Measurements from ENCODE around the gene DENND5A. TPM values are rescaled to one million over a fixed set of nuclear protein-coding genes. Genes with fewer than 3 reads are reported as not detected.
A peak's percentile ranks its signal among the peaks of the same experiment; 100 is the strongest.

DENND5A gene
- total RNA-seq, 1 donor from 2014 or later, result 156 TPM

DNA sequence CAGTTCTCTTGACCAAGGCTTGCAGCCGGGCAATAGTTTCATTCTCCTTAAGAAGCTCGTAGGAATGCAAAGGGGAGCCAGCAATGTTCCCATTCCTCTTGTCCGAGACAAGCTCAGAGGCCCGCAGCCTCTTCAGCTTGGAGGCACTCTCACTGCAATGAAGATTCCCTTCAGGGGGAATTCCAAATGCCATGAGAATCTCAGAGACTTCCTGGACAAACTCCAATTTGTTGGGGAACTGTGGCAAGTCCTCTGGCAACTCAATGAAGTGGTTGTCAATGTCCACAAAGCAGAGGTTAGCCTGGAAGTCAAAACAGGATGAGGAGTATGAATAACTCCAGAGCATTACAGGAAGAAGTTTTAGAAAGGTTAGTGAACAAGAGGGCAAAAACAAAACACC lies 84.4 kb downstream of the DENND5A start:
- no peak for TF ChIP-seq EZH2 (IDR thresholded peaks at IDR 0.05; ENCODE audit: insufficient read depth, low read length)
- TF ChIP-seq, protein P1, sequence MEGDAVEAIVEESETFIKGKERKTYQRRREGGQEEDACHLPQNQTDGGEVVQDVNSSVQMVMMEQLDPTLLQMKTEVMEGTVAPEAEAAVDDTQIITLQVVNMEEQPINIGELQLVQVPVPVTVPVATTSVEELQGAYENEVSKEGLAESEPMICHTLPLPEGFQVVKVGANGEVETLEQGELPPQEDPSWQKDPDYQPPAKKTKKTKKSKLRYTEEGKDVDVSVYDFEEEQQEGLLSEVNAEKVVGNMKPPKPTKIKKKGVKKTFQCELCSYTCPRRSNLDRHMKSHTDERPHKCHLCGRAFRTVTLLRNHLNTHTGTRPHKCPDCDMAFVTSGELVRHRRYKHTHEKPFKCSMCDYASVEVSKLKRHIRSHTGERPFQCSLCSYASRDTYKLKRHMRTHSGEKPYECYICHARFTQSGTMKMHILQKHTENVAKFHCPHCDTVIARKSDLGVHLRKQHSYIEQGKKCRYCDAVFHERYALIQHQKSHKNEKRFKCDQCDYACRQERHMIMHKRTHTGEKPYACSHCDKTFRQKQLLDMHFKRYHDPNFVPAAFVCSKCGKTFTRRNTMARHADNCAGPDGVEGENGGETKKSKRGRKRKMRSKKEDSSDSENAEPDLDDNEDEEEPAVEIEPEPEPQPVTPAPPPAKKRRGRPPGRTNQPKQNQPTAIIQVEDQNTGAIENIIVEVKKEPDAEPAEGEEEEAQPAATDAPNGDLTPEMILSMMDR (IDR thresholded peaks at IDR 0.05; ENCODE audit: insufficient read depth, low read depth, low read length), result no peak
- no peaks in the 10 kb centered on the region for H3K4me1 ChIP-seq (ENCODE audit: insufficient read depth, low read length)
- H3K27ac ChIP-seq (ENCODE audit: low read depth, low read length), result no peak overlapping the region
- peak overlapping the region; percentile 47 for H3K27ac Mint-ChIP-seq (ENCODE audit: unreplicated experiment)
- no peak overlapping the region for H3K4me3 Mint-ChIP-seq (ENCODE audit: unreplicated experiment)
- no peak overlapping the region for H3K9ac ChIP-seq (ENCODE audit: low read length)
- no peaks in the 10 kb centered on the region for H3K27me3 Mint-ChIP-seq (ENCODE audit: low read depth, unreplicated experiment)
- H2AFZ ChIP-seq (ENCODE audit: low read depth, low read length), result no peak overlapping the region
- H3K9me3 ChIP-seq (ENCODE audit: insufficient read depth, low read depth, low read length), result no peaks in the 10 kb centered on the region
- H3K4me1 Mint-ChIP-seq (ENCODE audit: low read depth, unreplicated experiment), result peaks cover 15% of the 10 kb centered on the region
- H3K79me2 ChIP-seq (ENCODE audit: insufficient read depth, low read length), result no peaks in the 10 kb centered on the region
- H3K9me3 Mint-ChIP-seq (ENCODE audit: unreplicated experiment), result no peaks in the 10 kb centered on the region
- H3K4me3 ChIP-seq (ENCODE audit: insufficient read depth, low read depth, low read length), result no peak overlapping the region
- no peak for FAIRE-seq
- peak; percentile 47 for DNase-seq (ENCODE audit: low read depth)
- no peak overlapping the region for H3K4me2 ChIP-seq (ENCODE audit: low read length)
- H4K20me1 ChIP-seq (ENCODE audit: insufficient read depth, low read length), result peaks cover 8% of the 10 kb centered on the region
- H3K36me3 Mint-ChIP-seq (ENCODE audit: low read depth, unreplicated experiment), result peaks cover 31% of the 10 kb centered on the region
- no peaks in the 10 kb centered on the region for H3K27me3 ChIP-seq (ENCODE audit: insufficient read depth, low read length)
- peaks cover 36% of the 10 kb centered on the region for H3K36me3 ChIP-seq (ENCODE audit: insufficient read depth, low read length)

DNA sequence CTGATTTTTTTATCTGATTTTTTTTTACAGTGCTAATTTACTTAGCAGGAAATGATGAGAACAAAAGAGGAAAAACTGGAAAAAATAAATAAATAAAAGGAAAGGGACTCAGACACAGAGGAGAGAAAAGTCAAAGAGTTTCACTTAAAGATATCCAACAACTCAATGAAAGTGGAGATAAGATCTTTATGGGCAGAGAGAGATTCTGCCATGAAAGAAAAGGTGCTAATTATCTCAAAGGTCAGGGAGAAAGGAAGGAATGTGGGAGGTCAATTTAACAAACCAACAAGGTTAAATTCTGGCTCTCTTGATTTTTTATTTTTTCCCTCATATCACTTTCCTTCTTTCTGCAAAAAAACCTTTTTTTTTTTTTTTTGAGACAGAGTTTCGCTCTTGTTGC lies 86.0 kb downstream of the DENND5A start:
- no peak overlapping the region for H3K27ac Mint-ChIP-seq (ENCODE audit: unreplicated experiment)
- peaks cover 8% of the 10 kb centered on the region for H4K20me1 ChIP-seq (ENCODE audit: insufficient read depth, low read length)
- peaks cover 15% of the 10 kb centered on the region for H3K4me1 Mint-ChIP-seq (ENCODE audit: low read depth, unreplicated experiment)
- peaks cover 5% of the 10 kb centered on the region for H3K79me2 ChIP-seq (ENCODE audit: insufficient read depth, low read length)
- no peaks in the 10 kb centered on the region for H3K9me3 Mint-ChIP-seq (ENCODE audit: unreplicated experiment)
- H3K9ac ChIP-seq (ENCODE audit: low read length), result no peak overlapping the region
- H3K27me3 Mint-ChIP-seq (ENCODE audit: low read depth, unreplicated experiment), result no peaks in the 10 kb centered on the region
- H3K27me3 ChIP-seq (ENCODE audit: insufficient read depth, low read length), result no peaks in the 10 kb centered on the region
- H3K4me2 ChIP-seq (ENCODE audit: low read length), result no peak overlapping the region
- no peak overlapping the region for H3K27ac ChIP-seq (ENCODE audit: low read depth, low read length)
- H3K4me3 Mint-ChIP-seq (ENCODE audit: unreplicated experiment), result no peak overlapping the region
- FAIRE-seq, result no peak
- no peak for DNase-seq (ENCODE audit: low read depth)
- TF ChIP-seq, protein P1 (IDR thresholded peaks at IDR 0.05; ENCODE audit: insufficient read depth, low read depth, low read length), result no peak
- TF ChIP-seq EZH2 (IDR thresholded peaks at IDR 0.05; ENCODE audit: insufficient read depth, low read length), result no peak
- H3K4me1 ChIP-seq (ENCODE audit: insufficient read depth, low read length), result no peaks in the 10 kb centered on the region
- H3K36me3 Mint-ChIP-seq (ENCODE audit: low read depth, unreplicated experiment), result peaks cover 25% of the 10 kb centered on the region
- no peak overlapping the region for H3K4me3 ChIP-seq (ENCODE audit: insufficient read depth, low read depth, low read length)
- no peaks in the 10 kb centered on the region for H3K9me3 ChIP-seq (ENCODE audit: insufficient read depth, low read depth, low read length)
- no peak overlapping the region for H2AFZ ChIP-seq (ENCODE audit: low read depth, low read length)
- peaks cover 36% of the 10 kb centered on the region for H3K36me3 ChIP-seq (ENCODE audit: insufficient read depth, low read length)

DNA sequence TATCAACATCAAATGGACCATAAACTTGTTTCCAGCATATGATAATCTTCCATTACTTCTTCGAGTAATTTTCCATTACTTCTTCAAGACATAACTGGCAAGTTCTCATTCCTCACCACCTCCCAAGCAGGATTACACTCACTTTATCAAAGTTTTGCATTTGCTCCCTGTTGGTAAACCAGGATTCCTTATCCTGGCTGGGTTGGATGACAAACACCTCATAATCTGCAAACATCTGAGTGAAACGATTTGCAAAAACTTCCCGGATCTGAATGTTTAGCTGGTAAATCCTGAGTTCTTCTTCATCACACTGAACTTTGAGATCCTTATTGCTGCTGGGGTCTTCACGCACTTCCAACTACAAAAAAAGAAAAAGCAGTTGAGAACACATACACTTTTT lies 86.4 kb downstream of the DENND5A start:
- Mint-ChIP-seq H3K9me3 (ENCODE audit: unreplicated experiment) (no peaks in the 10 kb centered on the region), H3K27me3 (ENCODE audit: low read depth, unreplicated experiment) (no peaks in the 10 kb centered on the region), H3K27ac (ENCODE audit: unreplicated experiment) (no peak overlapping the region), H3K4me1 (ENCODE audit: low read depth, unreplicated experiment) (peaks cover 15% of the 10 kb centered on the region), H3K36me3 (ENCODE audit: low read depth, unreplicated experiment) (peaks cover 25% of the 10 kb centered on the region), H3K4me3 (ENCODE audit: unreplicated experiment) (no peak overlapping the region)
- no peak for FAIRE-seq
- Histone ChIP-seq H3K27ac (ENCODE audit: low read depth, low read length) (no peak overlapping the region), H3K4me3 (ENCODE audit: insufficient read depth, low read depth, low read length) (no peak overlapping the region), H2AFZ (ENCODE audit: low read depth, low read length) (no peak overlapping the region), H3K9ac (ENCODE audit: low read length) (no peak overlapping the region), H3K27me3 (ENCODE audit: insufficient read depth, low read length) (no peaks in the 10 kb centered on the region), H3K79me2 (ENCODE audit: insufficient read depth, low read length) (peaks cover 5% of the 10 kb centered on the region), H3K4me2 (ENCODE audit: low read length) (no peak overlapping the region), H3K9me3 (ENCODE audit: insufficient read depth, low read depth, low read length) (no peaks in the 10 kb centered on the region), H4K20me1 (ENCODE audit: insufficient read depth, low read length) (peaks cover 8% of the 10 kb centered on the region), H3K4me1 (ENCODE audit: insufficient read depth, low read length) (no peaks in the 10 kb centered on the region), H3K36me3 (ENCODE audit: insufficient read depth, low read length) (peaks cover 36% of the 10 kb centered on the region)
- TF ChIP-seq EZH2 (IDR thresholded peaks at IDR 0.05; ENCODE audit: insufficient read depth, low read length), result no peak
- TF ChIP-seq, protein P1 (IDR thresholded peaks at IDR 0.05; ENCODE audit: insufficient read depth, low read depth, low read length), result no peak
- no peak for DNase-seq (ENCODE audit: low read depth)
